OCI-LY1 (cell line): ENCODE results near the gene IQCM.

Experiments used
- H2AFZ ChIP-seq: fragments of 200-600 bp; sonication (generic), shearing (Covaris generic); 2 replicates; pipeline ENCODE4 v1.6.0; 2014; ENCODE audit warnings: antibody characterized with exemption, mild to moderate bottlenecking, low read length
- H3F3A ChIP-seq: fragments of 200-600 bp; sonication (generic), shearing (Covaris generic); 2 replicates; pipeline ENCODE4 v1.6.0; 2014; ENCODE audit warnings: mild to moderate bottlenecking, antibody characterized with exemption, low read length, moderate library complexity; ENCODE audit not compliant: insufficient read depth
- H3K27ac ChIP-seq: fragments of 200-600 bp; sonication (generic); 2 replicates; pipeline ENCODE4 v1.5.1; 2014; ENCODE audit warnings: low read length, mixed run types, mild to moderate bottlenecking, low read depth; ENCODE audit not compliant: poor library complexity, severe bottlenecking
- H3K27me3 ChIP-seq: fragments of 200-600 bp; sonication (generic); 2 replicates; pipeline ENCODE4 v1.6.0; 2014; ENCODE audit warnings: antibody characterized with exemption, mild to moderate bottlenecking, low read length, moderate library complexity; ENCODE audit not compliant: insufficient read depth
- H3K36me3 ChIP-seq: fragments of 200-600 bp; sonication (generic); 2 replicates; pipeline ENCODE4 v1.6.1; 2014; ENCODE audit warnings: mild to moderate bottlenecking, antibody characterized with exemption, low read length, moderate library complexity, mixed read lengths; ENCODE audit not compliant: insufficient read depth
- H3K4me1 ChIP-seq: fragments of 200-600 bp; sonication (generic); 2 replicates; pipeline ENCODE4 v1.5.1; 2014; ENCODE audit warnings: mild to moderate bottlenecking, low read length, moderate library complexity; ENCODE audit not compliant: insufficient read depth, severe bottlenecking
- H3K4me2 ChIP-seq: fragments of 200-600 bp; sonication (generic), shearing (Covaris generic); 2 replicates; pipeline ENCODE4 v1.6.1; 2014; ENCODE audit warnings: low read length
- H3K4me3 ChIP-seq: fragments of 200-600 bp; sonication (generic); 2 replicates; pipeline ENCODE4 v1.5.1; 2014; ENCODE audit warnings: low read length, low read depth, mild to moderate bottlenecking, mixed read lengths; ENCODE audit not compliant: poor library complexity, severe bottlenecking
- H3K79me2 ChIP-seq: fragments of 200-600 bp; shearing (Covaris generic); 2 replicates; pipeline ENCODE4 v1.6.1; 2016; ENCODE audit warnings: mixed run types, low read length, mixed read lengths; ENCODE audit not compliant: insufficient read depth
- H3K9ac ChIP-seq: fragments of 200-600 bp; sonication (generic), shearing (Covaris generic); 2 replicates; pipeline ENCODE4 v1.6.1; 2014; ENCODE audit warnings: mild to moderate bottlenecking, low read length, mixed read lengths
- H3K9me2 ChIP-seq: fragments of 200-600 bp; sonication (generic), shearing (Covaris generic); 2 replicates; pipeline ENCODE4 v1.6.1; 2014; ENCODE audit warnings: low read depth, mild to moderate bottlenecking, low read length, mixed read lengths
- H3K9me3 ChIP-seq: fragments of 200-600 bp; shearing (Covaris generic); 2 replicates; pipeline ENCODE4 v1.6.1; 2014; ENCODE audit warnings: low read length, mixed read lengths
- H4K20me1 ChIP-seq: fragments of 200-600 bp; sonication (generic), shearing (Covaris generic); 2 replicates; pipeline ENCODE4 v1.6.0; 2016; ENCODE audit warnings: mild to moderate bottlenecking, low read length; ENCODE audit not compliant: insufficient read depth
- CTCF ChIP-seq: fragments of 200-600 bp; sonication (generic), shearing (Covaris generic); IDR thresholded peaks from 2 replicates; pipeline ENCODE4 v1.5.1; 2017; ENCODE audit warnings: mild to moderate bottlenecking, antibody characterized with exemption, low read length, moderate library complexity, mixed read lengths
- EZH2 ChIP-seq: fragments of 200-600 bp; sonication (generic), shearing (Covaris generic); IDR thresholded peaks from 2 replicates; pipeline ENCODE4 v1.8.0; 2017; ENCODE audit warnings: borderline replicate concordance, mixed run types, mild to moderate bottlenecking, antibody characterized with exemption, low read length, moderate library complexity, mixed read lengths

Gene IQCM

GRCh38 chr4:149441338-149441737 lies 374.3 kb downstream of the IQCM start:
- Histone ChIP-seq H2AFZ (no peak overlapping the region), H3F3A (no peaks in the 10 kb centered on the region), H3K79me2 (no peaks in the 10 kb centered on the region), H3K4me3 (no peak overlapping the region), H3K9ac (no peak overlapping the region), H3K27me3 (no peaks in the 10 kb centered on the region), H3K27ac (no peak overlapping the region), H3K36me3 (no peaks in the 10 kb centered on the region), H3K9me2 (no peaks in the 10 kb centered on the region), H4K20me1 (no peaks in the 10 kb centered on the region), H3K4me2 (no peak overlapping the region), H3K9me3 (no peaks in the 10 kb centered on the region), H3K4me1 (no peaks in the 10 kb centered on the region)
- no peak for TF ChIP-seq CTCF
- no peak for TF ChIP-seq EZH2

GRCh38 chr4:149426461-149426860 lies 389.2 kb downstream of the IQCM start:
- Histone ChIP-seq H3K4me3 (no peak overlapping the region), H3K9me3 (no peaks in the 10 kb centered on the region), H3K36me3 (no peaks in the 10 kb centered on the region), H3K4me2 (no peak overlapping the region), H3K9me2 (no peaks in the 10 kb centered on the region), H3K79me2 (no peaks in the 10 kb centered on the region), H3K27ac (no peak overlapping the region), H2AFZ (no peak overlapping the region), H3F3A (no peaks in the 10 kb centered on the region), H4K20me1 (no peaks in the 10 kb centered on the region), H3K4me1 (no peaks in the 10 kb centered on the region), H3K27me3 (no peaks in the 10 kb centered on the region), H3K9ac (no peak overlapping the region)
- no peak for TF ChIP-seq EZH2
- no peak for TF ChIP-seq CTCF

- H3K79me2 ChIP-seq, result no peaks in the 10 kb centered on the region
- no peak overlapping the region for H3K4me3 ChIP-seq
- TF ChIP-seq EZH2, result no peak
- no peak for TF ChIP-seq CTCF
- H3K27ac ChIP-seq, result no peak overlapping the region
- no peaks in the 10 kb centered on the region for H4K20me1 ChIP-seq
- no peak overlapping the region for H3K9ac ChIP-seq
- H2AFZ ChIP-seq, result no peak overlapping the region
- H3K27me3 ChIP-seq, result no peaks in the 10 kb centered on the region
- H3K9me3 ChIP-seq, result no peaks in the 10 kb centered on the region
- no peaks in the 10 kb centered on the region for H3K36me3 ChIP-seq
- H3K4me2 ChIP-seq, result no peak overlapping the region
- H3K9me2 ChIP-seq, result no peaks in the 10 kb centered on the region
- no peaks in the 10 kb centered on the region for H3F3A ChIP-seq
- no peaks in the 10 kb centered on the region for H3K4me1 ChIP-seq
Observed at GRCh38 chr4:149409555-149409962, 406.1 kb downstream of the IQCM start.
